HG03558 (cell line): ENCODE results near the gene FLOT2.
"Not testable (repeated sequence)": the region's sequence is repeated elsewhere in the genome, so short reads cannot be mapped to it uniquely, and the experiment has no call there.

ENCODE experiments used
- ATAC-seq: cut with Tn5 transposase; IDR thresholded peaks from one replicate; pipeline ENCODE4 v1.9.1; 2021; ENCODE audit warnings: moderate number of reproducible peaks; ENCODE audit not compliant: unreplicated experiment; ENCODE audit errors: extremely low read depth

FLOT2 gene

DNA sequence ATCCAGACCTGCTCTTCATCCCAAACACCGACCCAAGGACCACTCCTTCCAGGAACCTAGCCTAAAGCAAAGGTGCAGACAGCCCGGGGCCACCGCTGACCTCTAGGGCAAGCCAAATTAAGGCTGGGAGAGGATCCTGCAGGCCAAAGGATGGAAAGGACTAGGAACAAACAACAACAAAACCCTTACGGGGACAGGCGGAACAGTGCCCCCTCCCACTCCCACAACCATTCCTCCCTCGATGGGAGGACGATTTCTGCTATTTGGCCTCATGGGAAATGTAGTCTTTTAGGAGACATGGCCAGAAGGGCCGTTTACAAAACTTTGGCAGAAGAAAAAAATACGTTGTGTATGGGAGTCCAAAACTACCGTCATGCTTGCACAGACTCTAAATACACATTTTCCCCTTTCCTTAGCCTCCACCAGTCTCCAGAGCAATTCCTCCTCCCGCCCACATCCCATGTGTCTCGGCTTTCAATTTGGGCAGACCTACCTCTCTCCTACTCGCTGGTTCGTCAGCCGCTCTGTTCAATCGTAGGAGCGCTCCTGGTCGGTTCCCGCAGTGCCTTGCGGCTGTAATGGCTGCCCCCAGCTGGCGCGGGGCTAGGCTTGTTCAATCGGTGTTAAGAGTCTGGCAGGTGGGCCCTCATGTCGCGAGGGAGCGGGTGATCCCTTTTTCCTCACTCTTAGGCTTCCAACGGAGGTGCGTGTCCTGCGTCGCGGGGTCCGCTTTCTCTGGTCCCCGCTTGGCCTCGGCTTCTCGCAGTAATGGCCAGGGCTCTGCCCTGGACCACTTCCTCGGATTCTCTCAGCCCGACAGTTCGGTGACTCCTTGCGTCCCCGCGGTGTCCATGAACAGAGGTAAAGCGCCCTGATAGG is 42.8 kb downstream of the FLOT2 start, which contains the start of gene ERAL1:
Gene ERAL1 (plus strand): TSS at position 560 of the 879 bp plus-strand sequence. CDS start 19 bp downstream, at position 579.
- peak; percentile 73 for ATAC-seq

GRCh38 chr17:28853295-28853694 is 44.2 kb downstream of the FLOT2 start:
- no peak for ATAC-seq

DNA sequence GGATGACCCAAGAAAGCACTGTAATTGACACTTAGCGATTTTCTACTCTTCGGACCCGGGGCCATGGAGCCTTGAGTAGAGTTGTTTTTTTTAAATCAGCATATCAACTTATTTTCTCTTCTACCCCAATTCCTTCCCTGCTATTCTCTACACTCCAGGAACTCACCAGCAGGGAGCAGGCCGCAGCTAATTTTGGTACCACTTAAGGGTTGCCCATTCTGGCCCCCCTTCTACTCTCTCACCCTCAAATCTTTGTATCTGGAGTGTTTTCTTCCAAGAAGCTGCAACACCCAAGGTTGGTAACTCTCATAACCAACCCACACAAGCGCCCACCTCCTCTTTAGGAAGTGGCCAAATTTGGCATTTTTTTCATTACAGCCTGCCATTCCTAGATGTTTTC is 48.3 kb downstream of the FLOT2 start:
- ATAC-seq, result no peak

DNA sequence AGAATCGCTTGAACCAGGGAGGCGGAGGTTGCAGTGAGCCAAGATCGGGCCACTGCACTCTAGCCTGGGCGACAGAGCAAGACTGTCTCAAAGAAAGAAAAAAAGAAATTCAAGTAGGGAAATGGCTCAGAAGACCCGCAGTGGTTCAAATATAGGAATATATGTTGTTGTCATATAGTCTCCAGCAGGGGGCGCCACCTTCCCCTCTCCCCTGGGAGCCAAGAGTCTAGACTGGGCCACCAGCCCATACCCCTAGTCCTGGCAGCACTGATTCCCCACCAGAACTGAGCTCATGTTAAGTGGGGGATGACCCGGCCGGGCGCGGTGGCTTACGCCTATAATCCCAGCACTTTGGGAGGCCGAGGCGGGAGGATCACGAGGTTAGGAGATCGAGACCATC is 48.9 kb downstream of the FLOT2 start:
- not testable (repeated sequence) for ATAC-seq

GRCh38 chr17:28846699-28847098 is 50.8 kb downstream of the FLOT2 start:
- ATAC-seq, result not testable (repeated sequence)

DNA sequence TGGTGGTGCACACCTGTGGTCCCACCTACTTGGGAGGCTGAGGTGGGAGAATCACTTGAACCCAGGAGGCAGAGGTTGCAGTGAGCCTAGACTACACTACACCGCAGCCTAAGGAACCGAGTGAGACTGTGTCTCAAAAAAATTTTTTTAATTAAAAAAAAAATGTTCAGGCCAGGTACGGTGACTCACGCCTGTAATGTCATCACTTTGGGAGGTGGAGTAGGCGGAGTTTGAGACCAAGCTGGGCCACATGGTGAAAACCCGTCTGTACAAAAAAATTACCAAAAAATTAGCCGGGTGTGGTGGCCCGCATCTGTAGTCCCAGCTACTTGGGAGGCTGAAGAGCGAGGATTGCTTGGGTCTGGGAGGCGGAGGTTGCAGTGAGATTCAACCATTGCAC is 51.3 kb downstream of the FLOT2 start:
- ATAC-seq, result no peak

GRCh38 chr17:28843816-28844148 is 53.8 kb downstream of the FLOT2 start:
- no peak for ATAC-seq

- ATAC-seq, result no peak
Observed at GRCh38 chr17:28842282-28843012, 55.1 kb downstream of the FLOT2 start, which contains the start of gene FAM222B. FAM222B (minus strand) TSS chr17:28842790; CDS start chr17:28766667, 76,123 bp downstream.

- ATAC-seq, result no peak
Observed at GRCh38 chr17:28841901-28842281, 55.6 kb downstream of the FLOT2 start.

DNA sequence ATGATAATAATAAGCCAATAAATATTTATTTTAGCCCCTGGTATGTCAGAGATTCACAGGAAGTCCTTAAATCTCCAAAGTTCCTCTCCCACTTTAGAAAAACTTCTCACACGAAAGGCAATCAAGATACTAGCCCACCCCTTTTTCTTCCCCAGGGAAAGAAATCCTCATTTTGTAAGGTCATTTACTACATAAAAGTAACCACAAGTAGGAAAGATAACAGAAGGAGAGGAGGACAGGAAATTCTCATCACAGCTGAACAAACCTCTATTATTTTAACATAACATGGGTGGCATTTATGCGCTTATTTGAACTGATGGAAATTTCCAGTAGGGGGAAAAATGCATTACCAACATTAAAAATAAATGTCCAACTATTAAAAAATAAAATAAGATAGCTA is 58.3 kb downstream of the FLOT2 start:
- ATAC-seq, result no peak

DNA sequence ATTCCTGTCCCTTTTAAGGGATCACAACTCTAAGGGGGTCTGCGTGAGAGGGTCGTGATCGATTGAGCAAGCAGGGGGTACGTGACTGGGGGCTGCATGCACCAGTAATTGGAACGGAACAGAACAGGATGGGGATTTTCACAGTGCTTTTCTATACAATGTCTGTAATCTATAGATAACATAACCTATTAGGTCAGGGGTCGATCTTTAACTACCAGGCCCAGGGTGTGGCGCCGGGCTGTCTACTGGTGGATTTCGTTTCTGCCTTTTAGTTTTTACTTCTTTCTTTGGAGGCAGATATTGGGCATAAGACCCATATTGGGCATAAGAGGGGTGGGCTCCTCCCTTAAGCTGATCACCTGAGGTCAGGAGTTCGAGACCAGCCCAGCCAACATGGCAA is 61.0 kb downstream of the FLOT2 start:
- not testable (repeated sequence) for ATAC-seq

DNA sequence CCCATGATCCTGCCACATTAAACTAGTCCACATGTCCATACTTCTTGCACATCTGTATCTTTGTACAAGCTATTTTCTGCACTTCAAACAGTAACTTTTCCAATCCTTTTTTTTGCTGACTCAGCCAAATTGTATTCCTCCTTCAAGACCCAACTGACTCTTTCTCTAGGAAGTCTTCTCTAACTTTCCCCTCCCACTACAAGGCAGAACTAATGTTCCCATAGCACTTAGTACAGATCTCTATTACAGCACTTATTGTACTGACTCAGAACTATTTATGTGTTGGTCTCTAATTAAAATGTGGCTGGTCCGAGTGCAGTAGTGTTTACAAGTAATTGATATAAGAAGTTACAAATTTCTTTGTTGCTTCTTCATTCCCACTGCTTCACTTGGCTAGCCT is 63.1 kb downstream of the FLOT2 start:
- no peak for ATAC-seq
